ENCODE measurements around the gene AFG1L. TPM values are rescaled to one million over a fixed set of nuclear protein-coding genes. Genes with fewer than 3 reads are reported as not detected.
"Not testable (repeated sequence)": the region's sequence is repeated elsewhere in the genome, so short reads cannot be mapped to it uniquely, and the experiment has no call there.

Gene AFG1L
- total RNA-seq, 2 donors from 2014 or later = 2.9 to 4.1 TPM

DNA sequence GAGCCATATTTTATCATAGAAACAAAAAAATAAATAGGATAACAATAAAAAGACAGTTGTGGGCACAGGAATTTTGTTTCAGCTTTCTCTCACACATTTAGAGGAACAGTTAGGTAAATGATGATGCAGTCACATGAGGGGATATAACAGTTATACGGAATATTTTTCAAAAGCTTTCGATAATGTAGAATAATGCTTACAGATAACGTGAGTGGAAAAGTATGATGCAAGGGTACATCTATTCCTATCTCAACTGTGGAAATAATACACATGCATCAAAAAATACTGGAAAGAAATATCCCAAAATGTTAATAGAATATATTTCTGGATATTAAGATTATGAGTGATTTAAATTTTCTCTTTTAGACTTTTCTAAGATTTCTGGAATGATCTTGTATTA is 114.0 kb downstream of the AFG1L start:
- Histone ChIP-seq H3K36me3 (no peaks in the 10 kb centered on the region), H3K4me1 (peaks cover 0 to 11% of the 10 kb centered on the region in 2 donors), H3K4me3 (no peak overlapping the region), H3K27me3 (no peaks in the 10 kb centered on the region), H3K9me3 (no peaks in the 10 kb centered on the region), H3K27ac (no peak overlapping the region)
- TF ChIP-seq, protein P1, sequence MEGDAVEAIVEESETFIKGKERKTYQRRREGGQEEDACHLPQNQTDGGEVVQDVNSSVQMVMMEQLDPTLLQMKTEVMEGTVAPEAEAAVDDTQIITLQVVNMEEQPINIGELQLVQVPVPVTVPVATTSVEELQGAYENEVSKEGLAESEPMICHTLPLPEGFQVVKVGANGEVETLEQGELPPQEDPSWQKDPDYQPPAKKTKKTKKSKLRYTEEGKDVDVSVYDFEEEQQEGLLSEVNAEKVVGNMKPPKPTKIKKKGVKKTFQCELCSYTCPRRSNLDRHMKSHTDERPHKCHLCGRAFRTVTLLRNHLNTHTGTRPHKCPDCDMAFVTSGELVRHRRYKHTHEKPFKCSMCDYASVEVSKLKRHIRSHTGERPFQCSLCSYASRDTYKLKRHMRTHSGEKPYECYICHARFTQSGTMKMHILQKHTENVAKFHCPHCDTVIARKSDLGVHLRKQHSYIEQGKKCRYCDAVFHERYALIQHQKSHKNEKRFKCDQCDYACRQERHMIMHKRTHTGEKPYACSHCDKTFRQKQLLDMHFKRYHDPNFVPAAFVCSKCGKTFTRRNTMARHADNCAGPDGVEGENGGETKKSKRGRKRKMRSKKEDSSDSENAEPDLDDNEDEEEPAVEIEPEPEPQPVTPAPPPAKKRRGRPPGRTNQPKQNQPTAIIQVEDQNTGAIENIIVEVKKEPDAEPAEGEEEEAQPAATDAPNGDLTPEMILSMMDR (IDR thresholded peaks at IDR 0.05) = no peak
- DNase-seq (ENCODE audit: low spot score) = no peak

DNA sequence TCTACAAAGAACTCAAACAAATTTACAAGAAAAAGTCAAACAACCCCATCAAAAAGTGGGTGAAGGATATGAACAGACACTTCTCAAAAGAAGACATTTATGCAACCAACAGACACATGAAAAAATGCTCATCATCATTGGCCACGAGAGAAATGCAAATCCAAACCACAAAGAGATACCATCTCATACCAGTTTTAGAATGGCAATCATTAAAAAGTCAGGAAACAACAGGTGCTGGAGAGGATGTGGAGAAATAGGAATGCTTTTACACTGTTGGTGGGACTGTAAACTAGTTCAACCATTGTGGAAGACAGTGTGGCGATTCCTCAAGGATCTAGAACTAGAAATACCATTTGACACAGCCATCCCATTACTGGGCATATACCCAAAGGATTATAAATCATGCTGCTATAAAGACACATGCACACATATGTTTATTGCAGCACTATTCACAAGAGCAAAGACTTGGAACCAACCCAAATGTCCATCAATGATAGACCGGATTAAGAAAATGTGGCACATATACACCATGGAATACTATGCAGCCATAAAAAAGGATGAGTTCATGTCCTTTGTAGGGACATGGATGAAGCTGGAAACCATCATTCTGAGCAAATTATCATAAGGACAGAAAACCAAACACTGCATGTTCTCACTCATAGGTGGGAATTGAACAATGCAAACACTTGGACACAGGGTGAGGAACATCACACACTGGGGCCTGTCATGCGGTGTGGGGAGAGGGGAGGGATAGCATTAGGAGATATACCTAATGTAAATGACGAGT is 121.4 kb downstream of the AFG1L start:
- not testable (repeated sequence) for H3K27ac ChIP-seq; H3K36me3 ChIP-seq; H3K4me3 ChIP-seq; H3K27me3 ChIP-seq; DNase-seq (ENCODE audit: low spot score); H3K9me3 ChIP-seq; H3K4me1 ChIP-seq

DNA sequence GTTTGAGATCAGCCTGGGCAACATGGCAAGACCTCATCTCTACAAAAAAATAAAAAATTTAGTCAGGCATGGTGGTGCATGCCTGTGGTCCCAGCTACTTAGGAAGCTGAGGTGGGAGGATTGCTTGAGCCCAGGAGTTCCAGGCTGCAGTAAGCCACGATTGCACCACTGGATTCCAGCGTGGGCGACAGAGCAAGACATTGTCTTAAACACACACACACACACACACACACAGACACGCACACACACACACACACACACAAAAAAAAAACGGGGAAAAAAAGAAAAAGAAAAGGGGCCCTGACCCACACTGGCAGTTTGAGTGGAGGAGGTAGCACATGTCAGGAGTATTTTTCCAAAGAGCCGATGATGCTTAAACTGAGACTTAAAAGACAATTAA is 122.2 kb downstream of the AFG1L start:
- H3K4me3 ChIP-seq = no peak overlapping the region
- TF ChIP-seq, protein P1 (IDR thresholded peaks at IDR 0.05) = no peak

DNA sequence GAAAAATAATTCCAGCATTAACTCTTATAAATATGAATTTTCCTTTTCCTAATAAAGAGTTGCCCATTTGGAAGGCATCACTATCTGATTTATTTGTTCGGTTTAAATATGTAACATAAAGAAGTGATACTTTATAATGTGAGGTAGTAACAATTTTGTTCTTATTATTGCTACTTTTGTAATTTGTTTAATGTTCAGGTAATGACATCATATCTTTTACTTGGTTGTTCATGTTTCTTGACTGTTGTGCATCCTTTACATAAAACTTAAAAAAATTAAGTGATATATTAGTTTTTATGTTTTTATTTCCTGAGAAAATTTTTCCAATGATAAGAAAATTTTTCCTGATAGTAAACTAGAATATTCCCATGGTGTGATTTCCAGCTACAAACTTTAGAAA is 124.6 kb downstream of the AFG1L start:
- H3K4me3 ChIP-seq = no peak overlapping the region
- H3K36me3 ChIP-seq = no peaks in the 10 kb centered on the region
- H3K27ac ChIP-seq = no peak overlapping the region
- no peaks in the 10 kb centered on the region for H3K27me3 ChIP-seq
- no peak for DNase-seq (ENCODE audit: low spot score)
- no peaks in the 10 kb centered on the region for H3K9me3 ChIP-seq
- TF ChIP-seq, protein P1 (IDR thresholded peaks at IDR 0.05) = no peak
- H3K4me1 ChIP-seq = no peaks in the 10 kb centered on the region

More for the DNA sequence above, 122.2 kb downstream of the AFG1L start:
- Histone ChIP-seq H3K4me1 (no peaks in the 10 kb centered on the region), H3K27ac (no peak overlapping the region), H3K27me3 (no peaks in the 10 kb centered on the region), H3K36me3 (no peaks in the 10 kb centered on the region), H3K9me3 (no peaks in the 10 kb centered on the region)
- DNase-seq (ENCODE audit: low spot score) = no peak

DNA sequence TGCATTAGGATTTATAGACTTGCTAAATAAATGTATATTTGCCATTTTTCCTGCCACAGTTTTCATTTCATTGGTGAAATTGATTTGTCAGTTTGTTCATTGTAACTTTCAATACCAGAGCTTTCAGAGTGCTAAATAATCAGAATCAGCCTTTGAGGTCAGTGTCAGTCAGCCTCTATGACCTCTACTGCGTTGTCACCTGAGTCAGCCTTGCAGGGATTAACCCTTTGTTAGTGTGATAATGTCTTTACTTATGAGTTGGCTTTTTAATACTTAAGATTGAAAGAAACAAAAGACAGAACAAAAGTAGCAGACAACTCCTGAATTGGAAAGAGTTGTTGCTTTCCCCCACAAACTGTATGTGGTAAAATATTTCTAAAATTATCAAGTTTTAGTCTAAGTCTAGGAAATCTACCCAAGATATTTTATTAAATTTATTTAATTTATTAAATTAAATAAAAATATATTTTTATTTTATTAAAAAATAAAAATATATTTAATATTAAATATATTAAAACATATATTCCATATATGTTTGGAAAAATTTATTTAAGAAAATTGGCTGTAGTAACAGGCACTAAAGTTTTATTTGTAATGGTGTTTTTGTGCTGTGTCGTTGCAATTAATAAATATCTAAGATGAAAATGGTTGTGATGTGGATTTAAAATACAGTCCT is 125.2 kb downstream of the AFG1L start:
- no peak for DNase-seq (ENCODE audit: low spot score)
- H3K4me1 ChIP-seq = no peaks in the 10 kb centered on the region
- H3K27ac ChIP-seq = no peak overlapping the region
- no peaks in the 10 kb centered on the region for H3K27me3 ChIP-seq
- H3K4me3 ChIP-seq = no peak overlapping the region
- no peaks in the 10 kb centered on the region for H3K36me3 ChIP-seq
- TF ChIP-seq, protein P1 (IDR thresholded peaks at IDR 0.05) = no peak
- no peaks in the 10 kb centered on the region for H3K9me3 ChIP-seq

DNA sequence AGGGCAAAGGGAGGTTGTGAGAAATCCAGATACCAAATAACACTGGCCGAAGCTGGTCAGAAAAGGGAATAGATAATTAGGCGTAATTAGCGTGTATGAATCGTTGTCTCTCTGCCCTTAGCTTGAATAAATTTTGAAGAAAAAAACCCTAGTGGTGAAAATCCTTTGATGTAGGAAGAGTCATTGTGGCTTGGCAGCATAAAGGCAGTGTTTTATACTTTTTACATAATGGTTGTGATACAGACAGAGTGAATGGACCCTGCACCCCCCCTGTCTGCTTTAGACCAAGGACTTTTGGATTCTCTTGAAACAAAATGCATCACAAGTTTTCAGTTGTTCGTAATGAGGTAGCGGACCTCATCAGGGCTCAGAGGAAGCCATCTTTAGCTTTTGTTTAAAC is 126.5 kb downstream of the AFG1L start:
- H3K36me3 ChIP-seq = no peaks in the 10 kb centered on the region
- no peak overlapping the region for H3K27ac ChIP-seq
- DNase-seq (ENCODE audit: low spot score) = no peak
- no peak overlapping the region for H3K4me3 ChIP-seq
- H3K27me3 ChIP-seq = no peaks in the 10 kb centered on the region
- TF ChIP-seq, protein P1 (IDR thresholded peaks at IDR 0.05) = no peak
- no peaks in the 10 kb centered on the region for H3K4me1 ChIP-seq
- H3K9me3 ChIP-seq = no peaks in the 10 kb centered on the region
